DOHH2 (cell line): ENCODE measurements around the gene SLC35E3.

Experiments used
- H3F3A ChIP-seq: fragments of 200-600 bp; sonication (generic), shearing (Covaris generic); 2 replicates; pipeline ENCODE4 v1.6.0; 2016; ENCODE audit warnings: antibody characterized with exemption, mild to moderate bottlenecking; ENCODE audit not compliant: control insufficient read depth, insufficient read depth
- H3K27ac ChIP-seq: fragments of 200-600 bp; sonication (generic); 2 replicates; pipeline ENCODE4 v1.5.1; 2014; ENCODE audit warnings: low read depth, mild to moderate bottlenecking, low read length, moderate library complexity
- H3K27me3 ChIP-seq: fragments of 200-600 bp; sonication (generic); 2 replicates; pipeline ENCODE4 v1.6.1; 2014; ENCODE audit warnings: mild to moderate bottlenecking, low read length, mixed read lengths; ENCODE audit not compliant: control insufficient read depth
- H3K36me3 ChIP-seq: fragments of 200-600 bp; sonication (generic); 2 replicates; pipeline ENCODE4 v1.6.1; 2014; ENCODE audit warnings: mild to moderate bottlenecking, low read length, moderate library complexity, mixed read lengths; ENCODE audit not compliant: control insufficient read depth
- H3K4me1 ChIP-seq: fragments of 200-600 bp; sonication (generic); 2 replicates; pipeline ENCODE4 v1.6.1; 2014; ENCODE audit warnings: mild to moderate bottlenecking, low read length, mixed read lengths; ENCODE audit not compliant: control insufficient read depth
- H3K4me2 ChIP-seq: fragments of 200-600 bp; sonication (generic); 2 replicates; pipeline ENCODE4 v1.6.0; 2014; ENCODE audit warnings: mild to moderate bottlenecking, low read length, moderate library complexity
- H3K4me3 ChIP-seq: fragments of 200-600 bp; sonication (generic); 2 replicates; pipeline ENCODE4 v1.5.1; 2014; ENCODE audit warnings: mild to moderate bottlenecking, low read length, mixed read lengths
- H3K79me2 ChIP-seq: fragments of 200-600 bp; sonication (generic); 2 replicates; pipeline ENCODE4 v1.6.1; 2014; ENCODE audit warnings: mild to moderate bottlenecking, low read length, mixed read lengths; ENCODE audit not compliant: control insufficient read depth
- H3K9me2 ChIP-seq: fragments of 200-600 bp; sonication (generic); replicated peaks from 2 replicates; pipeline ENCODE4 v1.6.1; 2014; ENCODE audit warnings: mild to moderate bottlenecking, low read length, mixed read lengths; ENCODE audit not compliant: control insufficient read depth
- H3K9me3 ChIP-seq: fragments of 200-600 bp; sonication (generic); 2 replicates; pipeline ENCODE4 v1.6.1; 2014; ENCODE audit warnings: antibody characterized with exemption, low read length, mixed read lengths; ENCODE audit not compliant: control insufficient read depth, insufficient read depth
- H4K20me1 ChIP-seq: fragments of 200-600 bp; sonication (generic); 2 replicates; pipeline ENCODE4 v1.6.0; 2014; ENCODE audit warnings: low read depth, mild to moderate bottlenecking, antibody characterized with exemption, low read length, moderate library complexity; ENCODE audit not compliant: control insufficient read depth, insufficient read depth
- EZH2phosphoT487 ChIP-seq: fragments of 200-600 bp; sonication (generic); IDR thresholded peaks from 2 replicates; pipeline ENCODE4 v1.6.1; 2017; ENCODE audit warnings: borderline replicate concordance, mild to moderate bottlenecking, antibody characterized with exemption, low read length, moderate library complexity, mixed read lengths
- TF ChIP-seq, protein P1 (sequence below): fragments of 200-600 bp; sonication (generic); IDR thresholded peaks from one replicate; pipeline ENCODE4 v1.5.1; 2014; ENCODE audit warnings: antibody characterized with exemption, mild to moderate bottlenecking, low read depth, low read length; ENCODE audit not compliant: poor library complexity, severe bottlenecking

Gene SLC35E3

DNA sequence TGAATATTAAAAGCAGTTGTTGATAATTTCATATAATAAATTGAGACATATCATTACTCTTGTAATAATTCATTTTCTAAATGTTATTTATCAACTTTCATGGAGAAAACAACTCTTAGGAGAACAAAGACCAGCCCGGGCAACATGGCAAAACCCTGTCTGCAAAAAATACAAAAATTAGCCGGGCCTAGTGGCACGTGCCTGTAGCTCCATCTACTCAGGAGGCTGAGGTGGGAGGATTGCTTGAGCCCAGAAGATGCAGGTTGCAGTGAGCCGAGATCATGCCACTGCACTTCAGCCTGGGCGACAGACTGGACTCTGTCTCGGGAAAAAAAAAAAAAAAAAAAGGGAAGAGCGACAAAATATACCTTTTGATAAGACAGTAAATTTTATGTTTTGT is 21.2 kb downstream of the SLC35E3 start:
- Histone ChIP-seq H3K4me3 (no peak overlapping the region), H3K79me2 (peaks cover 15% of the 10 kb centered on the region), H3K27me3 (no peaks in the 10 kb centered on the region), H4K20me1 (no peaks in the 10 kb centered on the region), H3K9me2 (no peaks in the 10 kb centered on the region), H3K4me1 (peaks cover 76% of the 10 kb centered on the region), H3K4me2 (no peak overlapping the region), H3K9me3 (no peaks in the 10 kb centered on the region), H3K36me3 (peaks cover 52% of the 10 kb centered on the region), H3K27ac (peak overlapping the region; percentile 55), H3F3A (peaks cover 33% of the 10 kb centered on the region)
- no peak for TF ChIP-seq EZH2phosphoT487
- TF ChIP-seq, protein P1, sequence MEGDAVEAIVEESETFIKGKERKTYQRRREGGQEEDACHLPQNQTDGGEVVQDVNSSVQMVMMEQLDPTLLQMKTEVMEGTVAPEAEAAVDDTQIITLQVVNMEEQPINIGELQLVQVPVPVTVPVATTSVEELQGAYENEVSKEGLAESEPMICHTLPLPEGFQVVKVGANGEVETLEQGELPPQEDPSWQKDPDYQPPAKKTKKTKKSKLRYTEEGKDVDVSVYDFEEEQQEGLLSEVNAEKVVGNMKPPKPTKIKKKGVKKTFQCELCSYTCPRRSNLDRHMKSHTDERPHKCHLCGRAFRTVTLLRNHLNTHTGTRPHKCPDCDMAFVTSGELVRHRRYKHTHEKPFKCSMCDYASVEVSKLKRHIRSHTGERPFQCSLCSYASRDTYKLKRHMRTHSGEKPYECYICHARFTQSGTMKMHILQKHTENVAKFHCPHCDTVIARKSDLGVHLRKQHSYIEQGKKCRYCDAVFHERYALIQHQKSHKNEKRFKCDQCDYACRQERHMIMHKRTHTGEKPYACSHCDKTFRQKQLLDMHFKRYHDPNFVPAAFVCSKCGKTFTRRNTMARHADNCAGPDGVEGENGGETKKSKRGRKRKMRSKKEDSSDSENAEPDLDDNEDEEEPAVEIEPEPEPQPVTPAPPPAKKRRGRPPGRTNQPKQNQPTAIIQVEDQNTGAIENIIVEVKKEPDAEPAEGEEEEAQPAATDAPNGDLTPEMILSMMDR = no peak

DNA sequence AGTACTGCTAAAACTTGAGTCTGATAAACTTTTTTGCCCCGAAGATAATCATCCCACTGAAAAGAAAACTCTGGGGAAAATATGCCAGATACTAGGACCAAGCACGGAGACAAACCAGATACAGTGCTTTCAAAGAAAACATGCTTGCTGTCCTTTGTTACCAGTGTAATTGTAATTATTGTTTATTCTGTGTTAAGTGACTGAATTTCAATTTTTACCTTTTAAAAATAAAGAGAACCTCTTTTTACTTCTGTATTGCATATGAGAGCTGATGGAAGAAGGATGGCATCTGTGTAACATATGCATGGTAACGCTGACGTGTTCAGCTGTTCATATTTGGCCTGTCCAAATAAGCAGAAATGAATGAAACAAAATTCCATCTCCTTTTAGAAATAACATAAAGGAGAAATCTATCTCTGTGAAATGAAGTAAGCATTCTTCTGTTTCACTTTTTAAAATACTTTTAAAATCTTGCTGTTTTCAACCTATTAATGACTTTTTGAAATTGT is 22.5 kb downstream of the SLC35E3 start:
- H3K4me1 ChIP-seq = peaks cover 80% of the 10 kb centered on the region
- peak overlapping the region; percentile 42 for H3K27ac ChIP-seq
- H4K20me1 ChIP-seq = no peaks in the 10 kb centered on the region
- no peak overlapping the region for H3K4me3 ChIP-seq
- no peaks in the 10 kb centered on the region for H3K9me3 ChIP-seq
- H3F3A ChIP-seq = peaks cover 41% of the 10 kb centered on the region
- TF ChIP-seq, protein P1 = no peak
- TF ChIP-seq EZH2phosphoT487 = no peak
- 0 out of 2 replicates have a peak, but pooled peaks cover 7% of the 10 kb centered on the region for H3K79me2 ChIP-seq
- no peaks in the 10 kb centered on the region for H3K27me3 ChIP-seq
- no peaks in the 10 kb centered on the region for H3K9me2 ChIP-seq
- H3K4me2 ChIP-seq = no peak overlapping the region
- H3K36me3 ChIP-seq = peaks cover 43% of the 10 kb centered on the region

DNA sequence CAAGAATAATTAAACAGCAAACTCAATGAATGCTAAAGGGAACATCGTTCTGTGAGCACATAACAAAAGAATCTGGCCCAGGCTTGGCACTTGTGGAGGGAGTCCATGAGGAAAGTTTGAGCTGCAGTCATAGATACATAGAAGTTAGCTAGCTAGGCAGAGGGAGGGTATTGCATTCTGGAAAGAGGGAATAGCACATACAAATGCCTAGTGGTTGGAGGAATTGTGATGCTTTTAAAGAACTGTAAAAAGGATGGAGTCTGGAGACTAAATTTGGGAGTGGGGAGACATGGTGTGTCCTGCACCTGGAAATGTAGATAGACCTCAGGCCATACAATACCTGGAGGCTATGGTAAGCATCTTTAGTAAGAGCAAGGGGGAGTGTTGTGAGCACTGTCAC is 24.0 kb downstream of the SLC35E3 start:
- TF ChIP-seq, protein P1 = no peak
- no peak for TF ChIP-seq EZH2phosphoT487
- 0 out of 2 replicates have a peak overlapping the region, but pooled peaks have one; percentile 6 for H3K4me3 ChIP-seq
- peaks cover 48% of the 10 kb centered on the region for H3F3A ChIP-seq
- H3K36me3 ChIP-seq = peaks cover 35% of the 10 kb centered on the region
- peak overlapping the region; percentile 94 for H3K27ac ChIP-seq
- no peaks in the 10 kb centered on the region for H3K9me2 ChIP-seq
- H3K27me3 ChIP-seq = no peaks in the 10 kb centered on the region
- H3K9me3 ChIP-seq = no peaks in the 10 kb centered on the region
- no peaks in the 10 kb centered on the region for H4K20me1 ChIP-seq
- H3K79me2 ChIP-seq = 0 out of 2 replicates have a peak, but pooled peaks cover 4% of the 10 kb centered on the region
- H3K4me2 ChIP-seq = peak overlapping the region; percentile 23; the same call in 1 of the 2 replicates
- peaks cover 80% of the 10 kb centered on the region for H3K4me1 ChIP-seq
